ENCODE results near the gene NPEPL1.
"Not testable (repeated sequence)": the region's sequence is repeated elsewhere in the genome, so short reads cannot be mapped to it uniquely, and the experiment has no call there.

Gene NPEPL1

GRCh38 chr20:58714923-58715351, 22.3 kb downstream of the NPEPL1 start:
- no peak for DNase-seq

GRCh38 chr20:58715391-58715800, 22.8 kb downstream of the NPEPL1 start:
- DNase-seq, result peak; percentile 29

- peak; percentile 23 for DNase-seq
Measured at GRCh38 chr20:58715801-58716475, 23.3 kb downstream of the NPEPL1 start.

GRCh38 chr20:58716476-58717277, 24.1 kb downstream of the NPEPL1 start:
- peak; percentile 29 for DNase-seq

GRCh38 chr20:58717278-58718091, 24.9 kb downstream of the NPEPL1 start:
- DNase-seq, result peak; percentile 29

GRCh38 chr20:58718121-58718563, 25.5 kb downstream of the NPEPL1 start:
- peak; percentile 9 for DNase-seq

DNA sequence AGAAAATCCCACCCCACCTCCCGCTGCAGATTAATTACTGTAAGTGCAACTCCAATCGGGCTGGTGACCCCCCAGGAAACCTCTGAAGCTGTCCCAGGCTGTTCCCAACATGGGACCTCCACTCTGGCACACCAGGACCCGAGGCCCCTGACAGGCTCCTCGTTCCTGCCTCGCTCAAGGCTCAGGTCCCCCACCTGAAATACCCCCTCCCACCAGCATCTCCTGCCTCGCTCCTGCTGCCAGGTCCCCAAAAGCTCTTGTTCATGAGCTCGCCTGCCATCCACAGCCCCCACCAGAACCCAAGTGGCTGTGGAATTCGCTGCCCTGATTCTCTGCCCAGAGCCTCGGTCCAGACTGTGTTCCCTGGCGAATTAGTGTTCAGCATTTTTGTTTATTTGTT, 26.1 kb downstream of the NPEPL1 start:
- no peak for DNase-seq

DNA sequence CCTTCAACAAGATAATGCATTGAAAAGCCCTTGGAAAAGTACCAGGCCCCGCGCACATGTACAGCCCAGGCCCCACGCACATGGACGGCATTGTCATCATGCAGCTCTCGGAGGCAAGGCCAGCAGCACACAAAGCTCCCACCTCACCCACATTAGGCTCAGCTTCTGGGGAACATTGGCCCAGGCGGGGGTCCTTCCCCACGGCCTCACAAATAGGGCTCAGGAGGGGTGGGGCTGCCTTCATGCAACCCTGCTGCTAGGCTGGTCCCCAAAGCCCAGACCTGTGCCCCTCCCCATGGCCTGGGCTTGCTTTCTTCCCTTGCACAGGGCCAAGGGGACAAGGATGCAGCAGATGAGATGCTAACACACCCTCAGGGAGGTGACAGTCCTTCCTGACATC, 26.7 kb downstream of the NPEPL1 start:
- DNase-seq, result no peak

DNA sequence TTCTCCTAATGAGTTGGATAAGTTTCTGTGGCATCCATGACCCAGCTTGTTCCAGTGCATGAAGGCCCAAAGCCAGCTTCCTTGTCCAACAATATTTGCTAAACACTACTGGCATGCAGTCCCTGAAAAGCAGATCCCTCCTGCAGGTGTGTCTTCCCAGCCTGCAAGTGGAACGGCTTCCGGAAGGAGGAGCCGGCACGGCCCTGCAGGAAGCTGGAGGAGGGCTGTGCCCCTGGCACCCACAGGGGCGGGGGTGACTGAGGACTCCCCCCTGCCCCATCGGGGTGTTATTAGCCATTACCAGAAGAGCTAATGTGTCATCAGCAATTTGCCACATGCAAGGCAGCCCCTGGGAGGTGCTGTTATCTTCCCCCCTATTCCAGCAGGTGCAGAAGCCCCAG, 27.4 kb downstream of the NPEPL1 start:
- DNase-seq, result no peak

DNA sequence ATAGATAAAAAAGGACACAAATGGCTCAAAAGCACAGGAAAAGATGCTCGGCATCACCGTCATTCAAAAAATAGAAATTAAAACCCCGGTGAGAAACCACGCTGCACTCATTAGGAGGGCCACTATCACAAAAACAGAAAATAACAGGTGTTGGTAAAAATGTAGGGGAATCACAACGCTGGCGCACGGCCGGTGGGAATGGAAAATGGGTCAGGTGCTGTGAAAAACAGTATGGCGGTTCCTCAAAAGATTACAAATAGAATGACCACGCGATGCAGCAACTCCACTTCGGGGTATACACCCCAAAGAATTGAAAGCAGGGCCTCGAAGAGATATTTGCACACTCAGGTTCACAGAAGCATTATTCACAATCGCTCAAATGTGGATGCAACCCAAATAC, 28.3 kb downstream of the NPEPL1 start:
- no peak for DNase-seq

- no peak for DNase-seq
Measured at GRCh38 chr20:58721951-58722778, 29.6 kb downstream of the NPEPL1 start.

GRCh38 chr20:58722877-58723627, 30.5 kb downstream of the NPEPL1 start:
- DNase-seq, result no peak

DNA sequence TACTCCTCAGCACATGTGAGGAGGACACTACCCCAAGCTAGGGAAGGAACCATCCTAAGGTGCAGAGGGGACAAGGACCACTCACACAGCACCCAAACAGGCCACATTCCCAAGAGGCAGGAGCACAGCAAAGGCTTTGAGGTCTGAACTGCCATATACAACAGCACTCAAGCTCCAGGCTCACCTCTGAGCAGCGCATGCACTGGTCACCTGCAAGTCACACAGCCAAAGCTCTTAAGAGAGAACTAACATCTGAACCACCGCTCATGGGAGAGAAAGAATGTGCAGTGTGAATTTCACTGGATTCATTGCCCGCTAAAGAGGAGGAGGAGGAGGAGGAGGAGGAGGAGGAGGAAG, 31.0 kb downstream of the NPEPL1 start:
- DNase-seq, result no peak

- DNase-seq, result not testable (repeated sequence)
Measured at GRCh38 chr20:58726156-58726555, 33.6 kb downstream of the NPEPL1 start.

DNA sequence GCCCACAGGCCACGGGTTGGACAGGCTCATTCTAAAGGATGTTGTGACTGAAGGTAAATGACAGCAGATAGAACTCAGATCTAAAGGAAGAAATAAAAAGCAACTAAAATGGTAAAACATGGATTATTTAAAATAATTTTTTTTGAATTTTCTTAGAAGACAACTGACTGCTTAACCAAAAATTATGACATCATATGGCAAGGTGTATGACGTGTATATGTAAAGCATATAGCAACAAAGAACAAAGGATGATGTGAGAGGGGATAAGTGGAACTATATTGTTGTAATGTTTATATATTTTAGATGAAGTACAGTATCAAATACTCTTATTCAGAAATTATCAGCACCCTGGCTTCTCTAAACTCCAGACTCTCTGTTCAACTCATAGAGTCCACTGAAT, 38.6 kb downstream of the NPEPL1 start:
- DNase-seq, result no peak

- DNase-seq, result no peak
Measured at GRCh38 chr20:58737198-58737597, 44.6 kb downstream of the NPEPL1 start.

DNA sequence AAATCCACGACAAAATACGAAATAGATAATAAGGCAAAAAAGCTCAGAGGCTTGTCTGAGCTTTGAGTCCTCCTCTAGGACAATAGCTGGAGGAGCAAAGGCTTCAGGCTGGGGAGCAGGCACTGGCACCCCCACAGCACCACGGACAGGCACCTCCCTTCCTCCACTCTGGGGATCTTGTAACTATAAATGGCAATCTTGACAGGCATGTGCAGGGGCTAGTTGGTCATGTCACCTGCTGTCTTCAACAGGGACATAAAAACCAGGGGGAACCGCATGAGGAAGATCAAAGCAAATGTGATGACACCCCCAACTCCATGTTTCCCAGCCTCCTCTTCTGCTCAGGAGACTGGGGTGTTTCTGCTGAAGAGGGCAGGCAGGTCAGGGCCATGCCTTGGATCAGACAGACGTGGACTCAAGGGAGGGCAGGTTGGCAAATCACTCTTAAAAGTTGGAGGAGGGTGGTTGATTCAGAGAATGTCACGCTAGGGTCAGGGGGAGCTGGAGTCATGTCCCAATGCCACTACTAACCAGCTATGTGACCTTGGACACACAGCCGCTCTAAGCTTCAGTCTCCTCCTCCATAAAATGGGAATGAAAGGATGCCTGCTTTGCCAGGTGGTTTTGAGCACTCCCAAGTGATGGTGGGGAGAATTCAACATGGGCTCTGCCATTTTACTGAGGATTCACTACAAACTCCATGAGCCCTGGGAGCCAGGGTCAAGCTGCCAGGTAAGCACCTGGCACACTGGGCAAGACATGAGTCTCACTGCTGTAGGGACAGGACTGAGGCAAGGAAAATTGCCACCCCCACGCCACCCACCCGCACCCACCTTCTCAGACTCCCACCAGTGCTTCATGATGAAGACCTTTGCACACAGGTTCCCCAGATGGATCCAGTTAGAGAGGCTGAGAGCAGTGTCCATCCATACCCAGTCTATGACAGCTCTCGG, 48.0 kb downstream of the NPEPL1 start:
- DNase-seq, result no peak

DNA sequence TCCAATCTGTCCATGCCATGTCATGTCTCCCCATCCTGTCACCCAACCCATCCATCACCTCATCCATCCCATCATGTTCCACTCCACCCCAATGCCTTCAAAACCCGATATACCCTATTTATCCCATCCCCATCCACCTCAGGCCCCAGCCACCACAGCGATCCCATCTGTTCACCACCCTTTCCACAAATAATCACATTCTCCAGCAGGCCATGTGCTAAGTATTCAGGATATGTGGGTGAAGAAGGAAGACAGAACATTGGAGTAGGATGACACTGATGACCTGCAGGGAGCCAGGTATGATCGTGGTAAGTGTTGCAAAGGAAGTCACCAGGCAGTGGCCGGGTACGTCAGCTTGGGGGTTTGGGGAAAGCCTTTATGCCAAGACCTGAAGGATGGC, 48.8 kb downstream of the NPEPL1 start:
- no peak for DNase-seq

GRCh38 chr20:58742668-58743566, 50.3 kb downstream of the NPEPL1 start:
- DNase-seq, result no peak
